ENCODE measurements around the gene MAP10.
A peak's percentile ranks its signal among the peaks of the same experiment; 100 is the strongest.

The MAP10 gene

DNA sequence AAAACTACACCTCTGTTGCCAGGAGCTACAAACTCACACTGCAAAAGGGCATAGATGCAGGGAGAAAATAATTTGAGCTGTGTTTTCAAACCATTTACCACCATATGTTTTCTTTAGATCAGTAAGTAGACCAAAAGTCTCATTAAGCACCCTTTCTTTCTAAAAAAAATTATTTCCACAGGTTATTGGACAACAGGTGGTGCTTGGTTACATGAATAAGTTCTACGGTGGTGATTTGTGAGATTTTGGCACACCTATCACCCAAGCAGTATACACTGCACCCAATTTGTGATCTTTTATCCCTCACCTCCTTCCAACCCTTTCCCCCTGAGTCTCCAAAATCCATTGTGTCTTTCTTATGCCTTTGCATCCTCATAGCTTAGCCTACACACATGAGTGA, 21.1 kb downstream of the MAP10 start (continued):
- TF ChIP-seq, protein P1, sequence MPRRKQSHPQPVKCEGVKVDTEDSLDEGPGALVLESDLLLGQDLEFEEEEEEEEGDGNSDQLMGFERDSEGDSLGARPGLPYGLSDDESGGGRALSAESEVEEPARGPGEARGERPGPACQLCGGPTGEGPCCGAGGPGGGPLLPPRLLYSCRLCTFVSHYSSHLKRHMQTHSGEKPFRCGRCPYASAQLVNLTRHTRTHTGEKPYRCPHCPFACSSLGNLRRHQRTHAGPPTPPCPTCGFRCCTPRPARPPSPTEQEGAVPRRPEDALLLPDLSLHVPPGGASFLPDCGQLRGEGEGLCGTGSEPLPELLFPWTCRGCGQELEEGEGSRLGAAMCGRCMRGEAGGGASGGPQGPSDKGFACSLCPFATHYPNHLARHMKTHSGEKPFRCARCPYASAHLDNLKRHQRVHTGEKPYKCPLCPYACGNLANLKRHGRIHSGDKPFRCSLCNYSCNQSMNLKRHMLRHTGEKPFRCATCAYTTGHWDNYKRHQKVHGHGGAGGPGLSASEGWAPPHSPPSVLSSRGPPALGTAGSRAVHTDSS (tag by site-specific recombination; IDR thresholded peaks at IDR 0.05) = no peak
- peak; percentile 86 for TF ChIP-seq SCRT1 (tag by site-specific recombination; IDR thresholded peaks at IDR 0.05; ENCODE audit: borderline replicate concordance)
- no peak for TF ChIP-seq ZNF394 (tag by site-specific recombination; IDR thresholded peaks at IDR 0.05; ENCODE audit: borderline replicate concordance)
- TF ChIP-seq SCRT2 (tag by site-specific recombination; IDR thresholded peaks at IDR 0.05) = peak; percentile 84
- TF ChIP-seq ZNF23 (tag by site-specific recombination; IDR thresholded peaks at IDR 0.05; ENCODE audit: borderline replicate concordance) = no peak
- TF ChIP-seq BCL11B (tag by site-specific recombination; IDR thresholded peaks at IDR 0.05; ENCODE audit: low read depth) = no peak
- no peak for TF ChIP-seq ZNF292 (tag by site-specific recombination; IDR thresholded peaks at IDR 0.05; ENCODE audit: borderline replicate concordance, low read depth)
- TF ChIP-seq, protein P2, sequence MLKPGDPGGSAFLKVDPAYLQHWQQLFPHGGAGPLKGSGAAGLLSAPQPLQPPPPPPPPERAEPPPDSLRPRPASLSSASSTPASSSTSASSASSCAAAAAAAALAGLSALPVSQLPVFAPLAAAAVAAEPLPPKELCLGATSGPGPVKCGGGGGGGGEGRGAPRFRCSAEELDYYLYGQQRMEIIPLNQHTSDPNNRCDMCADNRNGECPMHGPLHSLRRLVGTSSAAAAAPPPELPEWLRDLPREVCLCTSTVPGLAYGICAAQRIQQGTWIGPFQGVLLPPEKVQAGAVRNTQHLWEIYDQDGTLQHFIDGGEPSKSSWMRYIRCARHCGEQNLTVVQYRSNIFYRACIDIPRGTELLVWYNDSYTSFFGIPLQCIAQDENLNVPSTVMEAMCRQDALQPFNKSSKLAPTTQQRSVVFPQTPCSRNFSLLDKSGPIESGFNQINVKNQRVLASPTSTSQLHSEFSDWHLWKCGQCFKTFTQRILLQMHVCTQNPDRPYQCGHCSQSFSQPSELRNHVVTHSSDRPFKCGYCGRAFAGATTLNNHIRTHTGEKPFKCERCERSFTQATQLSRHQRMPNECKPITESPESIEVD (tag by site-specific recombination; IDR thresholded peaks at IDR 0.05) = no peak
- TF ChIP-seq GLIS2 (tag by site-specific recombination; IDR thresholded peaks at IDR 0.05) = no peak
- no peak for TF ChIP-seq ZNF138 (tag by site-specific recombination; IDR thresholded peaks at IDR 0.05; ENCODE audit: borderline replicate concordance)
- no peak for TF ChIP-seq ZNF175 (tag by site-specific recombination; IDR thresholded peaks at IDR 0.05)
- TF ChIP-seq ZNF391 (tag by site-specific recombination; IDR thresholded peaks at IDR 0.05; ENCODE audit: borderline replicate concordance, low read depth) = no peak
- no peak for TF ChIP-seq ZNF24 (tag by site-specific recombination; IDR thresholded peaks at IDR 0.05)
- TF ChIP-seq ZNF473 (tag by site-specific recombination; IDR thresholded peaks at IDR 0.05) = no peak

DNA sequence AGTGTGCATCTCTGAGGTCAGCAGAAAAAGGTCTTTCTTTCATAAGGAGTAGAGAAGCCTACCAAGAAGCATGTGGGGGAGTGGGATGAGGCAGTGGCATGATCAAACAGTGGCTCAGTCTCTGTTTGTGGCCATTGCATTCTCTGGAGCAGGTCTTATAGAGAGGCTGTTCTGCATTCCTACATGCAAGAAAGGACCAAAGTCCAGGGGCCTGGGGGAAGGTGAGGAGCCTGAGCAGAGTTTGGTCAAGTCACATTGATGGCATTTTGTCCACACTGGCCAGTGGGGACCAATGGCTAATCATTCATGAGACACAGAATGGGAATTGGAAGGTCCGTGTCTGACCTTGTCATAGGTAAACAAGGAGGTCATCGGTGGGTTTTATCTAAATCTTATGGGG, 25.4 kb downstream of the MAP10 start:
- Histone ChIP-seq H3K36me3 (ENCODE audit: control insufficient read depth in 2 of 2, insufficient read depth in 1 of 2, low read length in 2 of 2) (no peaks in the 10 kb centered on the region), H3K27ac (ENCODE audit: extremely low read depth, low read depth, low read length) (no peak overlapping the region), H3K4me1 (ENCODE audit: control insufficient read depth, insufficient read depth, low read length) (no peaks in the 10 kb centered on the region), H3K9me3 (ENCODE audit: control insufficient read depth, insufficient read depth, low read depth, low read length) (no peaks in the 10 kb centered on the region), H3K4me3 (ENCODE audit: low read depth, low read length) (no peak overlapping the region)
- CTCF ChIA-PET = no interaction called here
- POLR2A ChIA-PET = no interaction called here
- TF ChIP-seq ZNF404 (tag by site-specific recombination; IDR thresholded peaks at IDR 0.05) (no peak), OVOL3 (tag by site-specific recombination; IDR thresholded peaks at IDR 0.05) (no peak), ZIC2 (tag by site-specific recombination; IDR thresholded peaks at IDR 0.05) (no peak), ZNF660 (tag by site-specific recombination; IDR thresholded peaks at IDR 0.05) (no peak), ZNF175 (tag by site-specific recombination; IDR thresholded peaks at IDR 0.05) (no peak), ZNF391 (tag by site-specific recombination; IDR thresholded peaks at IDR 0.05; ENCODE audit: borderline replicate concordance, low read depth) (no peak), ZNF423 (tag by site-specific recombination; IDR thresholded peaks at IDR 0.05) (no peak), KLF8 (tag by site-specific recombination; IDR thresholded peaks at IDR 0.05) (no peak)
- TF ChIP-seq, protein P3, sequence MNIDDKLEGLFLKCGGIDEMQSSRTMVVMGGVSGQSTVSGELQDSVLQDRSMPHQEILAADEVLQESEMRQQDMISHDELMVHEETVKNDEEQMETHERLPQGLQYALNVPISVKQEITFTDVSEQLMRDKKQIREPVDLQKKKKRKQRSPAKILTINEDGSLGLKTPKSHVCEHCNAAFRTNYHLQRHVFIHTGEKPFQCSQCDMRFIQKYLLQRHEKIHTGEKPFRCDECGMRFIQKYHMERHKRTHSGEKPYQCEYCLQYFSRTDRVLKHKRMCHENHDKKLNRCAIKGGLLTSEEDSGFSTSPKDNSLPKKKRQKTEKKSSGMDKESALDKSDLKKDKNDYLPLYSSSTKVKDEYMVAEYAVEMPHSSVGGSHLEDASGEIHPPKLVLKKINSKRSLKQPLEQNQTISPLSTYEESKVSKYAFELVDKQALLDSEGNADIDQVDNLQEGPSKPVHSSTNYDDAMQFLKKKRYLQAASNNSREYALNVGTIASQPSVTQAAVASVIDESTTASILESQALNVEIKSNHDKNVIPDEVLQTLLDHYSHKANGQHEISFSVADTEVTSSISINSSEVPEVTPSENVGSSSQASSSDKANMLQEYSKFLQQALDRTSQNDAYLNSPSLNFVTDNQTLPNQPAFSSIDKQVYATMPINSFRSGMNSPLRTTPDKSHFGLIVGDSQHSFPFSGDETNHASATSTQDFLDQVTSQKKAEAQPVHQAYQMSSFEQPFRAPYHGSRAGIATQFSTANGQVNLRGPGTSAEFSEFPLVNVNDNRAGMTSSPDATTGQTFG (tag by site-specific recombination; IDR thresholded peaks at IDR 0.05; ENCODE audit: borderline replicate concordance) = no peak
- TF ChIP-seq, protein P4, sequence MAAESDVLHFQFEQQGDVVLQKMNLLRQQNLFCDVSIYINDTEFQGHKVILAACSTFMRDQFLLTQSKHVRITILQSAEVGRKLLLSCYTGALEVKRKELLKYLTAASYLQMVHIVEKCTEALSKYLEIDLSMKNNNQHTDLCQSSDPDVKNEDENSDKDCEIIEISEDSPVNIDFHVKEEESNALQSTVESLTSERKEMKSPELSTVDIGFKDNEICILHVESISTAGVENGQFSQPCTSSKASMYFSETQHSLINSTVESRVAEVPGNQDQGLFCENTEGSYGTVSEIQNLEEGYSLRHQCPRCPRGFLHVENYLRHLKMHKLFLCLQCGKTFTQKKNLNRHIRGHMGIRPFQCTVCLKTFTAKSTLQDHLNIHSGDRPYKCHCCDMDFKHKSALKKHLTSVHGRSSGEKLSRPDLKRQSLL (tag by site-specific recombination; IDR thresholded peaks at IDR 0.05) = no peak
